ENCODE data around the gene PTPRR.

DNA sequence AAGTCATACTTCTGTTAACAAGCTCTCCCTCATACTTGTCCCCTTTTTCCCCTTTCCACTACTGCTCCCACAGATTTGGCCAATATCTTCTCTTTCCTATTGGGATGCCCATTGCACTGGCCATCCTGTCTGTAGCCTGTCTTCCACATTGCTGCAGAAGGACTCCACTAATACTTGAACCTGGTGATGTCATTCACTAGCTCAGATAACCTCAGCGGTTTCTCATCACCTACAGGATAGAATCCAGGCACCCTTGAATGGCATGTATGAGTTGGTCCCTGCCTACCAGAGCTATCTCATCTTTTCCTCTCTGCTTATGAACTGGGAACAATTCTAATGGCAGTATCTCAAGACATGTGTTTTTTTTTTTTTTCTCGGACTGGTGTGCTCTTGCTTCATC lies 84.6 kb downstream of the PTPRR start:
- TF ChIP-seq CTCF (conservative IDR thresholded peaks at IDR 0.05; ENCODE audit: low read length) = no peak
- no peak for TF ChIP-seq EZH2phosphoT487 (IDR thresholded peaks at IDR 0.05; ENCODE audit: borderline replicate concordance)

Measured in Loucy (cell line).